Stomach (tissue), 4 donors: ENCODE measurements around the gene LLGL1.

Experiments
- EP300 ChIP-seq: sonication (generic); formaldehyde crosslinking; IDR thresholded peaks from one replicate; pipeline ENCODE4 v1.6.1; 2017; ENCODE audit warnings: antibody characterized with exemption
- POLR2A ChIP-seq, 4 donors: fragments of 450-650 bp; IDR thresholded peaks; one replicate each; pipeline ENCODE4 v1.6.1; 2016; ENCODE audit warnings: antibody characterized with exemption in 4 of 4, control low read depth in 2 of 4, mild to moderate bottlenecking in 1 of 4, moderate library complexity in 1 of 4
- TF ChIP-seq, protein P1 (sequence below), 7 experiments: fragments of 450-650 bp in 4 of 7; fragments of 200-600 bp in 3 of 7; sonication (generic) in 3 of 7; IDR thresholded peaks; one replicate each; pipeline ENCODE4 v1.5.1; 2016 to 2019; ENCODE audit warnings: antibody characterized with exemption in 7 of 7, control low read depth in 2 of 7, mild to moderate bottlenecking in 1 of 7

DNA sequence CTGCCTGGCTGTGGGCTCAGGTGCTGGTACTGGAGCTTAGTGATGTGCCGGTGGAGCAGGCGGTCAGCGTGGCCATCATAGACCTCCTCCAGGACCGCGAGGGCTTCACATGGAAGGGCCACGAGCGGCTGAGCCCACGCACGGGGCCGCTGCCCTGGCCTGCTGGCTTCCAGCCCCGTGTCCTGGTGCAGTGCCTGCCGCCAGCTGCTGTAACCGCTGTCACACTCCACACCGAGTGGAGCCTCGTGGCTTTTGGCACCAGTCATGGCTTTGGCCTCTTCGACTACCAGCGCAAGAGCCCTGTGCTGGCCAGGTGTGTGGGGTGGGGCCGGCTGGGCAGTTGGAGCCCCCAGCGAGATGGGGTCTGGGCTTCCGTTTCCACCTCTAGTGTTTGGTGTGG lies 12.0 kb downstream of the LLGL1 start:
- TF ChIP-seq, protein P1, sequence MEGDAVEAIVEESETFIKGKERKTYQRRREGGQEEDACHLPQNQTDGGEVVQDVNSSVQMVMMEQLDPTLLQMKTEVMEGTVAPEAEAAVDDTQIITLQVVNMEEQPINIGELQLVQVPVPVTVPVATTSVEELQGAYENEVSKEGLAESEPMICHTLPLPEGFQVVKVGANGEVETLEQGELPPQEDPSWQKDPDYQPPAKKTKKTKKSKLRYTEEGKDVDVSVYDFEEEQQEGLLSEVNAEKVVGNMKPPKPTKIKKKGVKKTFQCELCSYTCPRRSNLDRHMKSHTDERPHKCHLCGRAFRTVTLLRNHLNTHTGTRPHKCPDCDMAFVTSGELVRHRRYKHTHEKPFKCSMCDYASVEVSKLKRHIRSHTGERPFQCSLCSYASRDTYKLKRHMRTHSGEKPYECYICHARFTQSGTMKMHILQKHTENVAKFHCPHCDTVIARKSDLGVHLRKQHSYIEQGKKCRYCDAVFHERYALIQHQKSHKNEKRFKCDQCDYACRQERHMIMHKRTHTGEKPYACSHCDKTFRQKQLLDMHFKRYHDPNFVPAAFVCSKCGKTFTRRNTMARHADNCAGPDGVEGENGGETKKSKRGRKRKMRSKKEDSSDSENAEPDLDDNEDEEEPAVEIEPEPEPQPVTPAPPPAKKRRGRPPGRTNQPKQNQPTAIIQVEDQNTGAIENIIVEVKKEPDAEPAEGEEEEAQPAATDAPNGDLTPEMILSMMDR (IDR thresholded peaks at IDR 0.05): no peak
- no peak for TF ChIP-seq POLR2A (IDR thresholded peaks at IDR 0.05)
- no peak for TF ChIP-seq EP300
